ENCODE measurements around the gene CCDC89.

DNA sequence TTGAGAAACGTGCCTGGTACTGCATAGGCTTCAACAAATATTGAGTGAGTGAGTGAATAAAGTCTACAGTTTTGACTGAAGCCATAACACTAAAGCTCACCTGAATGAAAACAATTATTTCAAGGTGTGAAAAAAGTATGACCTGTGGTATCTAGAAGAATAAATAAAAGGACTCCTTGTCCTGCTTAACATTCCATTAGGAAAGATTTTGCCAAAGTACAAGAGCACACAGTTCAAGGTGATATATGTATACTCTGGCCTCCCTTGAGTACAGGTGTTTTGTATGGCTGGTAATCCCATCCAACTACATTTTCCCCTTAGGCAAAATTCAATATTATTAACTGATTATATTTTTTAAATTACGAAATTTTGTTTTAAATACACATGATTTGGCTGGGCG lies 19.3 kb downstream of the CCDC89 start:
- TF ChIP-seq POLR2A (IDR thresholded peaks at IDR 0.05; ENCODE audit: low read length): no peak
- no peak for TF ChIP-seq GATA1 (IDR thresholded peaks at IDR 0.05; ENCODE audit: low read depth, low read length)

Measured in erythroblast (primary cell).